Lung (tissue), 12 donors: ENCODE data around the gene TMEM167B. TPM values are rescaled to one million over a fixed set of nuclear protein-coding genes. Genes with fewer than 3 reads are reported as not detected.

ENCODE experiments used
- ATAC-seq: fragments of 200-7000 bp; cut with Tn5 transposase; one replicate; pipeline ENCODE4 v1.9.1; 2020; ENCODE audit warnings: moderate number of reproducible peaks; ENCODE audit not compliant: insufficient read depth, low FRiP score
- DNase-seq, 3 donors: peaks; one replicate each; pipeline ENCODE4 v3.0.0-alpha.2; 2013 to 2017
- H3K27ac ChIP-seq, 2 donors: one replicate each; pipeline ENCODE4 v1.5.1; 2013; ENCODE audit warnings: mild to moderate bottlenecking in 2 of 2, moderate library complexity in 2 of 2, control low read depth in 1 of 2, inconsistent platforms in 1 of 2, low read depth in 1 of 2, low read length in 1 of 2
- H3K27me3 ChIP-seq, 3 donors: one replicate each; pipeline ENCODE4 v1.5.1; 2013; ENCODE audit warnings: low read length in 2 of 3; ENCODE audit not compliant: control insufficient read depth in 3 of 3, insufficient read depth in 3 of 3
- H3K36me3 ChIP-seq, 4 donors: one replicate each; pipeline ENCODE4 v1.5.1; 2013; ENCODE audit warnings: low read length in 4 of 4, mild to moderate bottlenecking in 1 of 4, moderate library complexity in 1 of 4; ENCODE audit not compliant: control insufficient read depth in 4 of 4, insufficient read depth in 4 of 4
- H3K4me1 ChIP-seq, 5 donors: one replicate each; pipeline ENCODE4 v1.5.1; 2013; ENCODE audit warnings: low read length in 5 of 5, mild to moderate bottlenecking in 2 of 5, moderate library complexity in 1 of 5; ENCODE audit not compliant: control insufficient read depth in 5 of 5, insufficient read depth in 5 of 5
- H3K4me3 ChIP-seq: one replicate; pipeline ENCODE4 v1.5.1; 2013; ENCODE audit warnings: mild to moderate bottlenecking, control low read depth, moderate library complexity
- H3K9ac ChIP-seq, 2 donors: one replicate each; pipeline ENCODE4 v1.5.1; 2013; ENCODE audit warnings: low read length in 2 of 2, control low read depth in 1 of 2; ENCODE audit not compliant: insufficient read depth in 1 of 2
- H3K9me3 ChIP-seq, 4 donors: one replicate each; pipeline ENCODE4 v1.5.1; 2013; ENCODE audit warnings: low read length in 3 of 4, mild to moderate bottlenecking in 1 of 4, moderate library complexity in 1 of 4; ENCODE audit not compliant: control insufficient read depth in 4 of 4, insufficient read depth in 3 of 4
- WGBS, 2 donors: extraction: QIAGEN DNeasy Blood & Tissue Kit; methylation state at CpG; one replicate each; pipeline ENCODE4 v1.1.7; 2013; 5-methylcytosine and 5-hydroxymethylcytosine counted together
- polyA plus RNA-seq, 2 donors: library from polyadenylated mRNA; stranded (reverse); fragments of 200-250 nt; gene quantifications; one replicate each; pipeline ENCODE4 v1.2.1, GENCODE V29; 2013
- total RNA-seq, 2 donors: library from RNA; depleted of rRNA in 1 of 2; stranded (reverse); fragments of >200 nt in 1 of 2; gene quantifications; one replicate each; pipeline ENCODE4 v1.2.1, GENCODE V29; 2014 to 2021
- TF ChIP-seq, protein P1 (sequence below): IDR thresholded peaks from 2 replicates; pipeline ENCODE4 v1.5.1; 2012; ENCODE audit warnings: mild to moderate bottlenecking; ENCODE audit errors: control extremely low read depth, extremely low read depth
- donor health status: control.
- donor health status: control.
- donor health status: Bipolar disorder and iron deficiency.
- donor health status: healthy.
- donor health status: DM: yes; HTN: yes; CAD: no.

The TMEM167B gene
- total and polyA plus RNA-seq, 4 donors = 22.5 to 44.6 (median 35.6) TPM

DNA sequence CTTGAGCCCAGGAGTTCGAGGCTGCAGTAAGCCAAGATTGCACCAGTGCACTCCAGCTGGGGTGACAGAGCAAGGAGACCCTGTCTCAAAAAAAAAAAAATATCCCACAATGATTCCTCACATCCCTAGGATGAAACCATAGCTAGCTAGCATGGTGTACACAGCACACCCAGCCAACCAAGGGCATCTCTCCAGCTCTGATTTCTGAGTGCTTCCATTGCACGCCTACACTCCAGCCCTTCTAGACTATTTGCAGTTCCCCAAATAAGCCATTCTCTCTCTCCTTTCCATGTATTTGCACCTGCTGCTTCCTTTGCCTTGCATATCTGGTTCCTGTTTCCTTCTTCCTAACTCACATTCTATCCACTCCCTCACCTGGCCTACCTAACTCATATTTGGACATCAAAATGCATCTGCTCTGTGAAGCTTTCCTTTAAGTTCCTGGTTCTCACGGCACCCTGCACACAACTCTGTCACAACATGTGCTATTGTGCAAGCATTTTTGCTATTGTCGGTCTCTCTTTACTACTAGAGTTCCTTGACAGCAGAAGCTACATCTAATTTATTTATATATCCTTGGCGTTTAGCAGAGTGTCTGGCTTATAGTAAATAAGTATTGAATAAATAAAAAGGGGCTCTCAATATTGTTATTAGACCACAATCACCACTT is 21.0 kb downstream of the TMEM167B start:
- ATAC-seq = no peak
- Histone ChIP-seq H3K4me3 (no peak overlapping the region), H3K27me3 (peaks cover 0 to 34% (median 28%) of the 10 kb centered on the region in 3 donors), H3K9ac (no peak overlapping the region), H3K27ac (no peak overlapping the region), H3K4me1 (peaks cover 0 to 21% (median 2%) of the 10 kb centered on the region in 5 donors), H3K9me3 (no peaks in the 10 kb centered on the region), H3K36me3 (no peaks in the 10 kb centered on the region)
- no peak for DNase-seq
- TF ChIP-seq, protein P1, sequence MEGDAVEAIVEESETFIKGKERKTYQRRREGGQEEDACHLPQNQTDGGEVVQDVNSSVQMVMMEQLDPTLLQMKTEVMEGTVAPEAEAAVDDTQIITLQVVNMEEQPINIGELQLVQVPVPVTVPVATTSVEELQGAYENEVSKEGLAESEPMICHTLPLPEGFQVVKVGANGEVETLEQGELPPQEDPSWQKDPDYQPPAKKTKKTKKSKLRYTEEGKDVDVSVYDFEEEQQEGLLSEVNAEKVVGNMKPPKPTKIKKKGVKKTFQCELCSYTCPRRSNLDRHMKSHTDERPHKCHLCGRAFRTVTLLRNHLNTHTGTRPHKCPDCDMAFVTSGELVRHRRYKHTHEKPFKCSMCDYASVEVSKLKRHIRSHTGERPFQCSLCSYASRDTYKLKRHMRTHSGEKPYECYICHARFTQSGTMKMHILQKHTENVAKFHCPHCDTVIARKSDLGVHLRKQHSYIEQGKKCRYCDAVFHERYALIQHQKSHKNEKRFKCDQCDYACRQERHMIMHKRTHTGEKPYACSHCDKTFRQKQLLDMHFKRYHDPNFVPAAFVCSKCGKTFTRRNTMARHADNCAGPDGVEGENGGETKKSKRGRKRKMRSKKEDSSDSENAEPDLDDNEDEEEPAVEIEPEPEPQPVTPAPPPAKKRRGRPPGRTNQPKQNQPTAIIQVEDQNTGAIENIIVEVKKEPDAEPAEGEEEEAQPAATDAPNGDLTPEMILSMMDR = no peak
- WGBS, 2 donors = 55 to 62% methylated on average over 5 of the region's 5 CpGs

DNA sequence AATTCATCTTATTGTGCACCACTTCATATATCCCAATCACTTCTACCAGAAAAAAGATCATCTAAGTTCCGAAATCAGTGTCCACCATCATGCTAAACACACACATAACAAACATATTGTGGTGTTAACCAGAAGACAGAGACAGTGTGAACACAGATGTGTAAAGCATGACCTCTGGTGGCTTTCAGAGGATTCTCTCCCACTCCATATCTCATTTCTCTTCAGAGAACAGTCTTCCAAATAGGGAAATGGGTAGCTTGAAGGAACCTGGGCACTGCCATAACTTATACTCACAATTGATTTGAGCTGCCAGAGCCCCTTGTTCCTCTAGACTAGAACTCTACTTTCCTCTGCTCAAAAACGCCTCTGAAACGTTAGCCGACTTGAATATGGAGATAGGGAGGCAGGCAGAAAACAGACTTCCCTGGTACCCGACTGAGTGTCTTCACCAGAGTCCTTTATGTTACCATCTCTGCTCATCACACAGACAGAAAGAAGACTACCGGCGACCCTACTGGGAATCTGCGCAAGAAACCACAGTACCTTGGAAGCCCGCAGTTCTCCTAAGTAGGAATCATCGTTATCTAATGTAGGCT is 21.6 kb downstream of the TMEM167B start:
- H3K9me3 ChIP-seq = no peaks in the 10 kb centered on the region
- peaks cover 0 to 34% (median 28%) of the 10 kb centered on the region in 3 donors for H3K27me3 ChIP-seq
- peaks cover 0 to 21% (median 2%) of the 10 kb centered on the region in 5 donors for H3K4me1 ChIP-seq
- ATAC-seq (no peak), DNase-seq (peak in 1 of 3 donors; percentile 48)
- WGBS, 2 donors = 30 to 37% methylated on average over 10 of the region's 10 CpGs
- peak overlapping the region in 1 of 2 donors; percentile 1 for H3K9ac ChIP-seq
- no peaks in the 10 kb centered on the region for H3K36me3 ChIP-seq
- H3K27ac ChIP-seq = no peak overlapping the region
- H3K4me3 ChIP-seq = no peak overlapping the region
- TF ChIP-seq, protein P1 = no peak

DNA sequence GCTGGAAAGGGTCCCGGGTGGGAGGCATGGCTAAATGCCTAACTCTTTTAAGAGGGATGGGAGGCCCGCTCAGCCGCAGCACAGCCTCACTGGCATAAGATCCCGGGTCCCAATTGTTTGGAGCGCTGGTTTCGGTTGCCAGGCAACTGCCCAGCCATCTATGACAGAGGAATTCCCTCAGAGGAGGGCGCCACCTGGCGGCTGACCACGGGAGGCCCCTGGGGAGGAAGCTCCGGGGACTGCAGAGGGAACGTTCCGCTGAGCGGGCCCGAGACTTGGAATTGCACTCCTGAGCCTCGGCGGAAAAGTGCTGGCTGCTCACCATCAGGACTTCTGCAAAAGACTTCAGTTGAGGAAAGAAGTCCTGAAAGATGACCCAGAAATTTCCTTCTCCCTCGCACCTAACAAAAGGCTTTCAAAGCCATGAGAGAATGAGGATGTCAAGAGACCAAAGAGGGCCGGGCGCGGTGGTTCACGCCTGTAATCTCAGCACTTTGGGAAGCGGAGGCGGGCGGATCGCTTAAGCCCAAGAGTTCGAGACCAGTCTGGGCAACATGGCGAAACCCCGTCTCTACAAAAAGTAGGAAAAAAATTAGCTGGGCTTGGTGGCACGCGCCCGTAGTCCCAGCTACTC is 22.2 kb downstream of the TMEM167B start:
- H3K9me3 ChIP-seq = no peaks in the 10 kb centered on the region
- no peak overlapping the region for H3K4me3 ChIP-seq
- H3K4me1 ChIP-seq = peaks cover 0 to 21% (median 2%) of the 10 kb centered on the region in 5 donors
- 4 to 10% methylated on average over 31 of the region's 31 CpGs for WGBS, 2 donors
- H3K36me3 ChIP-seq = no peaks in the 10 kb centered on the region
- no peak overlapping the region for H3K27ac ChIP-seq
- DNase-seq (peak; percentile 93 to 97 (median 97)), ATAC-seq (peak; percentile 92)
- H3K9ac ChIP-seq = peak overlapping the region in 1 of 2 donors; percentile 1
- peaks cover 0 to 34% (median 28%) of the 10 kb centered on the region in 3 donors for H3K27me3 ChIP-seq
- TF ChIP-seq, protein P1 = peak; percentile 89
